Measurements from ENCODE around the gene RALGDS. TPM values are rescaled to one million over a fixed set of nuclear protein-coding genes. Genes with fewer than 3 reads are reported as not detected.

The RALGDS gene
- total RNA-seq, 1 experiment from 2014 or later, result 36.1 TPM

DNA sequence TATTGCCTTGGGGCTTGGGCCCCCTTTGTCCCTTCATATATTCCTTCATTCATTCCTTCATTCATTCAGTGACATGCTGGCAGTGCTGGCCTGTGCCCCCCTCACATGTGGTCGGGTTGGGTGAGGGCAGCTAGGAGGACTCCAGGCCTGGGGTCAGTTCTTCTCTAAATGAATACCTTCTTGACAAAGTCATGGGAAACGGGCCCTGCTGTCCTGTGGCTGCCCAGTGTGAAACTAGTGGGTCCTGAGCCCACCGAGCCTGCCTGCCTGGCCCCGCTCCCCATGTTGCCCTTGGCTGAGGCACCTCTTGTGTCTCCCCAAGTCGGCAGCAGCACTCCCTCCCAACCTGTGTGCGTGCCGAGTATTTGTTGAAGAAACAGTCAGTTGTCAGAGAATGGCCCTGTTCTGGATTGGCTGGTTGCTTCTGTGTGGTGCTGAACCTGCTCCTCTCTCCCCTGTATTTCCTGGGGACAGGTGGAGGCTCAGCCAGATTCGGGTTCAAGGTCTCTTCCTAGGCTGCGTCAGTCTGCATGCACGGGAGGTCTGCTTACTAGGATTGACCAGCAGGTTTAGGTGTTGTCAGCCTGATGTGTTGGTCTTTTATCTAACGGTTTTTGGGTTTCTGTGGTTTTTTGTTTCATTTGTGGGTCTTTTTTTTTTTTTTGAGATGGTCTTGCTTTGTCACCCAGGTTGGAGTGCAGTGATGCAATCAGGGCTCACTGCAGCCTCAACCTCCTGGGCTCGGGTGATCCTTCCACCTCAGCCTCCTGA, 62.3 kb downstream of the RALGDS start:
- H3K27ac ChIP-seq (ENCODE audit: low read depth, low read length), result no peak overlapping the region
- no peak for DNase-seq (ENCODE audit: low read depth, low spot score)
- TF ChIP-seq, protein P1, sequence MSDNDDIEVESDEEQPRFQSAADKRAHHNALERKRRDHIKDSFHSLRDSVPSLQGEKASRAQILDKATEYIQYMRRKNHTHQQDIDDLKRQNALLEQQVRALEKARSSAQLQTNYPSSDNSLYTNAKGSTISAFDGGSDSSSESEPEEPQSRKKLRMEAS (IDR thresholded peaks at IDR 0.05), result no peak
- TF ChIP-seq, protein P2, sequence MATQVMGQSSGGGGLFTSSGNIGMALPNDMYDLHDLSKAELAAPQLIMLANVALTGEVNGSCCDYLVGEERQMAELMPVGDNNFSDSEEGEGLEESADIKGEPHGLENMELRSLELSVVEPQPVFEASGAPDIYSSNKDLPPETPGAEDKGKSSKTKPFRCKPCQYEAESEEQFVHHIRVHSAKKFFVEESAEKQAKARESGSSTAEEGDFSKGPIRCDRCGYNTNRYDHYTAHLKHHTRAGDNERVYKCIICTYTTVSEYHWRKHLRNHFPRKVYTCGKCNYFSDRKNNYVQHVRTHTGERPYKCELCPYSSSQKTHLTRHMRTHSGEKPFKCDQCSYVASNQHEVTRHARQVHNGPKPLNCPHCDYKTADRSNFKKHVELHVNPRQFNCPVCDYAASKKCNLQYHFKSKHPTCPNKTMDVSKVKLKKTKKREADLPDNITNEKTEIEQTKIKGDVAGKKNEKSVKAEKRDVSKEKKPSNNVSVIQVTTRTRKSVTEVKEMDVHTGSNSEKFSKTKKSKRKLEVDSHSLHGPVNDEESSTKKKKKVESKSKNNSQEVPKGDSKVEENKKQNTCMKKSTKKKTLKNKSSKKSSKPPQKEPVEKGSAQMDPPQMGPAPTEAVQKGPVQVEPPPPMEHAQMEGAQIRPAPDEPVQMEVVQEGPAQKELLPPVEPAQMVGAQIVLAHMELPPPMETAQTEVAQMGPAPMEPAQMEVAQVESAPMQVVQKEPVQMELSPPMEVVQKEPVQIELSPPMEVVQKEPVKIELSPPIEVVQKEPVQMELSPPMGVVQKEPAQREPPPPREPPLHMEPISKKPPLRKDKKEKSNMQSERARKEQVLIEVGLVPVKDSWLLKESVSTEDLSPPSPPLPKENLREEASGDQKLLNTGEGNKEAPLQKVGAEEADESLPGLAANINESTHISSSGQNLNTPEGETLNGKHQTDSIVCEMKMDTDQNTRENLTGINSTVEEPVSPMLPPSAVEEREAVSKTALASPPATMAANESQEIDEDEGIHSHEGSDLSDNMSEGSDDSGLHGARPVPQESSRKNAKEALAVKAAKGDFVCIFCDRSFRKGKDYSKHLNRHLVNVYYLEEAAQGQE (IDR thresholded peaks at IDR 0.05; ENCODE audit: low read depth), result no peak
- no peak for TF ChIP-seq SP1 (IDR thresholded peaks at IDR 0.05; ENCODE audit: low read depth)
- no peak for TF ChIP-seq ELF1 (IDR thresholded peaks at IDR 0.05; ENCODE audit: borderline replicate concordance, low read depth)
- TF ChIP-seq CEBPB (IDR thresholded peaks at IDR 0.05; ENCODE audit: low read depth), result no peak
- no peak for TF ChIP-seq EZH2 (IDR thresholded peaks at IDR 0.05)
- no peak for TF ChIP-seq RAD21 (IDR thresholded peaks at IDR 0.05; ENCODE audit: low read depth)
- TF ChIP-seq, protein P3, sequence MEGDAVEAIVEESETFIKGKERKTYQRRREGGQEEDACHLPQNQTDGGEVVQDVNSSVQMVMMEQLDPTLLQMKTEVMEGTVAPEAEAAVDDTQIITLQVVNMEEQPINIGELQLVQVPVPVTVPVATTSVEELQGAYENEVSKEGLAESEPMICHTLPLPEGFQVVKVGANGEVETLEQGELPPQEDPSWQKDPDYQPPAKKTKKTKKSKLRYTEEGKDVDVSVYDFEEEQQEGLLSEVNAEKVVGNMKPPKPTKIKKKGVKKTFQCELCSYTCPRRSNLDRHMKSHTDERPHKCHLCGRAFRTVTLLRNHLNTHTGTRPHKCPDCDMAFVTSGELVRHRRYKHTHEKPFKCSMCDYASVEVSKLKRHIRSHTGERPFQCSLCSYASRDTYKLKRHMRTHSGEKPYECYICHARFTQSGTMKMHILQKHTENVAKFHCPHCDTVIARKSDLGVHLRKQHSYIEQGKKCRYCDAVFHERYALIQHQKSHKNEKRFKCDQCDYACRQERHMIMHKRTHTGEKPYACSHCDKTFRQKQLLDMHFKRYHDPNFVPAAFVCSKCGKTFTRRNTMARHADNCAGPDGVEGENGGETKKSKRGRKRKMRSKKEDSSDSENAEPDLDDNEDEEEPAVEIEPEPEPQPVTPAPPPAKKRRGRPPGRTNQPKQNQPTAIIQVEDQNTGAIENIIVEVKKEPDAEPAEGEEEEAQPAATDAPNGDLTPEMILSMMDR (IDR thresholded peaks at IDR 0.05 in 2 of 3, conservative IDR thresholded peaks at IDR 0.05 in 1 of 3; ENCODE audit: borderline replicate concordance in 1 of 3, insufficient read depth in 1 of 3, low read depth in 2 of 3, low read length in 2 of 3), result no peak
- TF ChIP-seq, protein P4, sequence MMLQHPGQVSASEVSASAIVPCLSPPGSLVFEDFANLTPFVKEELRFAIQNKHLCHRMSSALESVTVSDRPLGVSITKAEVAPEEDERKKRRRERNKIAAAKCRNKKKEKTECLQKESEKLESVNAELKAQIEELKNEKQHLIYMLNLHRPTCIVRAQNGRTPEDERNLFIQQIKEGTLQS (IDR thresholded peaks at IDR 0.05), result no peak
- no peak for TF ChIP-seq ZNF274 (IDR thresholded peaks at IDR 0.05; ENCODE audit: low read depth, low read length)
- TF ChIP-seq TCF7L2 (IDR thresholded peaks at IDR 0.05; ENCODE audit: borderline replicate concordance, extremely low read depth, insufficient read depth, insufficient read length), result no peak
- no peak for TF ChIP-seq JUND (IDR thresholded peaks at IDR 0.05)
- TF ChIP-seq SIN3A (IDR thresholded peaks at IDR 0.05; ENCODE audit: low read depth), result no peak
- no peak for TF ChIP-seq EZH2phosphoT487 (IDR thresholded peaks at IDR 0.05; ENCODE audit: borderline replicate concordance)
- TF ChIP-seq, protein P5, sequence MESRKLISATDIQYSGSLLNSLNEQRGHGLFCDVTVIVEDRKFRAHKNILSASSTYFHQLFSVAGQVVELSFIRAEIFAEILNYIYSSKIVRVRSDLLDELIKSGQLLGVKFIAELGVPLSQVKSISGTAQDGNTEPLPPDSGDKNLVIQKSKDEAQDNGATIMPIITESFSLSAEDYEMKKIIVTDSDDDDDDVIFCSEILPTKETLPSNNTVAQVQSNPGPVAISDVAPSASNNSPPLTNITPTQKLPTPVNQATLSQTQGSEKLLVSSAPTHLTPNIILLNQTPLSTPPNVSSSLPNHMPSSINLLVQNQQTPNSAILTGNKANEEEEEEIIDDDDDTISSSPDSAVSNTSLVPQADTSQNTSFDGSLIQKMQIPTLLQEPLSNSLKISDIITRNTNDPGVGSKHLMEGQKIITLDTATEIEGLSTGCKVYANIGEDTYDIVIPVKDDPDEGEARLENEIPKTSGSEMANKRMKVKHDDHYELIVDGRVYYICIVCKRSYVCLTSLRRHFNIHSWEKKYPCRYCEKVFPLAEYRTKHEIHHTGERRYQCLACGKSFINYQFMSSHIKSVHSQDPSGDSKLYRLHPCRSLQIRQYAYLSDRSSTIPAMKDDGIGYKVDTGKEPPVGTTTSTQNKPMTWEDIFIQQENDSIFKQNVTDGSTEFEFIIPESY (IDR thresholded peaks at IDR 0.05; ENCODE audit: extremely low read depth, insufficient replicate concordance, low read length), result no peak
- no peak overlapping the region for H2AFZ ChIP-seq (ENCODE audit: low read depth, low read length, poor library complexity, severe bottlenecking)
- BruUV-seq (replicated peaks), result no TSS peak
- no peak overlapping the region for H3K9ac ChIP-seq (ENCODE audit: low read length)
- no peak for ATAC-seq
- no peak overlapping the region for H3K4me3 ChIP-seq (replicated peaks in 1 of 2; ENCODE audit: low read depth in 1 of 2, low read length in 2 of 2)
- no peaks in the 10 kb centered on the region for H4K20me1 ChIP-seq (ENCODE audit: insufficient read depth)
- intact Hi-C loops (cut with micrococcal nuclease), result no loop called here
- no peaks in the 10 kb centered on the region for H3K79me2 ChIP-seq (ENCODE audit: insufficient read depth, low read length)
- no peaks in the 10 kb centered on the region for H3K27me3 ChIP-seq (ENCODE audit: insufficient read depth, low read length)
- ChIA-PET CTCF (no interaction called here), POLR2A (interaction anchor here (1.3 kb wide), 1 partner anchor 28 kb away, joined by 3 read pairs; the partner anchor contains the start of gene GTF3C5), RAD21 (ENCODE audit: low non-redundant PET in 1 of 2, low total read pairs in 2 of 2, uncharacterized antibody in 2 of 2, unreplicated experiment in 2 of 2) (no interaction called here)
- peaks cover 0 to 2% of the 10 kb centered on the region in 2 experiments; a peak in 1 of 4 replicates for H3K4me1 ChIP-seq (ENCODE audit: control insufficient read depth in 1 of 2, insufficient read depth in 2 of 2, low read length in 2 of 2)
- H3K9me3 ChIP-seq (ENCODE audit: control insufficient read depth in 1 of 2, insufficient read depth in 1 of 2, low read depth in 1 of 2, low read length in 2 of 2), result no peaks in the 10 kb centered on the region
- peaks cover 16 to 18% of the 10 kb centered on the region in 2 experiments; a peak in 3 of 4 replicates for H3K36me3 ChIP-seq (ENCODE audit: control insufficient read depth in 1 of 2, insufficient read depth in 2 of 2, low read length in 2 of 2)
- H3K9me2 ChIP-seq (ENCODE audit: insufficient read depth), result no peaks in the 10 kb centered on the region
- no peak overlapping the region for H3K4me2 ChIP-seq (ENCODE audit: low read length)
